HG02678 (cell line): ENCODE measurements around the gene POMT2.

Source experiments
- ATAC-seq: cut with Tn5 transposase; IDR thresholded peaks from one replicate; pipeline ENCODE4 v1.9.1; 2021; ENCODE audit warnings: mild to moderate bottlenecking, moderate library complexity; ENCODE audit not compliant: unreplicated experiment

POMT2 gene

GRCh38 chr14:77270361-77271112, 50.1 kb downstream of the POMT2 start:
- ATAC-seq: no peak

GRCh38 chr14:77268989-77269600, 51.6 kb downstream of the POMT2 start:
- ATAC-seq: no peak

GRCh38 chr14:77267937-77268699, 52.6 kb downstream of the POMT2 start:
- no peak for ATAC-seq

- no peak for ATAC-seq
Measured at GRCh38 chr14:77266336-77266735, 54.3 kb downstream of the POMT2 start.

GRCh38 chr14:77265561-77266335, 54.9 kb downstream of the POMT2 start:
- ATAC-seq: no peak

- no peak for ATAC-seq
Measured at GRCh38 chr14:77265187-77265515, 55.5 kb downstream of the POMT2 start.

- ATAC-seq: no peak
Measured at GRCh38 chr14:77264466-77265186, 56.1 kb downstream of the POMT2 start.

GRCh38 chr14:77260631-77261030, 60.1 kb downstream of the POMT2 start:
- no peak for ATAC-seq

- ATAC-seq: no peak
Measured at GRCh38 chr14:77260199-77260598, 60.5 kb downstream of the POMT2 start.

GRCh38 chr14:77259025-77259715, 61.5 kb downstream of the POMT2 start:
- no peak for ATAC-seq

GRCh38 chr14:77258566-77258965, 62.1 kb downstream of the POMT2 start:
- ATAC-seq: no peak

GRCh38 chr14:77257700-77258099, 63.0 kb downstream of the POMT2 start:
- ATAC-seq: no peak

GRCh38 chr14:77256694-77257093, 64.0 kb downstream of the POMT2 start:
- no peak for ATAC-seq

GRCh38 chr14:77253333-77254190, 67.1 kb downstream of the POMT2 start:
- ATAC-seq: no peak

- no peak for ATAC-seq
Measured at GRCh38 chr14:77251870-77252269, 68.8 kb downstream of the POMT2 start.

GRCh38 chr14:77250927-77251326, 69.8 kb downstream of the POMT2 start:
- ATAC-seq: no peak

- ATAC-seq: no peak
Measured at GRCh38 chr14:77249286-77249685, 71.4 kb downstream of the POMT2 start.

GRCh38 chr14:77248666-77249065, 72.0 kb downstream of the POMT2 start:
- no peak for ATAC-seq

- ATAC-seq: no peak
Measured at GRCh38 chr14:77246784-77247183, 73.9 kb downstream of the POMT2 start.
